ENCODE data around the gene CELA3A. TPM values are rescaled to one million over a fixed set of nuclear protein-coding genes. Genes with fewer than 3 reads are reported as not detected.

The CELA3A gene
- total and polyA plus RNA-seq, 2 of the 8 experiments (the other 6 are each of a cell fraction or from before 2014, with no cell fraction given) = not detected

DNA sequence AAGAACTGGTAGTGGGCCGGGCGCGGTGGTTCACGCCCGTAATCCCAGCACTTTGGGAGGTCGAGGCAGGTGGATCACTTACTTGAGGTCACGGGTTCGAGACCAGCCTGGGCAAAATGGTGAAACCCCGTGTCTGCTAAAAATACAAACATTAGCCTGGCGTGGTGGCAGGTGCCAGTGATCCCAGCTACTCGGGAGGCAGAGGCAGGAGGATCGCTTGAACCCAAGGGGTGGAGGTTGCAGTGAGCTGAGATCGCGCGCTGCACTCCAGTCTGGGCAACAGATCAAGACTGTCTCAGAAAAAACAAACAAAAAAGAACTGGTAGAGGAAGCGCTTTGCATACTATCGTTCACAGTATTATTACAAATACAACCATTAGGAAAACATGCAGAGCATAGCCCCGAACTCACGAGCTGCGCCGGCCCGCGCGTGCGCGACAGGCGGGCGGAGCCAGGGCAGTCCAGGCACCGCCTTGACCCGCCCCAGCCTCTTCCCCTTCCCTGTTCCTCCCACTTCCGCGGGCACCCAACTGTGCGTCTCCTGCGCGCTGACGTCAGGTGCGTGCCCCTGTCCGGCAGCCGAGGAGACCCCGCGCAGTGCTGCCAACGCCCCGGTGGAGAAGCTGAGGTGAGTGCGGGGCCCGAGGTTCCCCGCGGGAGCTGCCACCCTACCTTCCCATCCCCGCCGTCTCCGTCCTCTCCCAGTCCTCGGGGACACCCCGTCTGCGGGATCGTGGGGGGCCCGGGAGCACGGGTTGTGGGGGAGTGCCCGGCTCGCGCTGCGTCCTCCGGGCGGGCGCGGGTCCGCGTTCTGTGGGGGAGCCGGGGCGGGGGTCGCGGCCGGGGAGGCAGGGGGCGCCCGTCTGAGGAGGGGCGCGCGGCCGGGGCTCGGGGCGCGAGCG is 50.9 kb downstream of the CELA3A start, which contains the start of gene CDC42 (continued):
- TF ChIP-seq SRF (IDR thresholded peaks at IDR 0.05; ENCODE audit: low read depth, low read length) (no peak), KDM4A (IDR thresholded peaks at IDR 0.05; ENCODE audit: low read depth, low read length, severe bottlenecking) (peak; percentile 35), CTBP2 (IDR thresholded peaks at IDR 0.05; ENCODE audit: borderline replicate concordance, insufficient read depth, insufficient read length, low read length) (peak; percentile 28), ASH2L (IDR thresholded peaks at IDR 0.05; ENCODE audit: low read length) (peak; percentile 59), RNF2 (IDR thresholded peaks at IDR 0.05; ENCODE audit: borderline replicate concordance, low read depth, low read length, missing control alignments, poor library complexity, severe bottlenecking) (no peak), CREB1 (IDR thresholded peaks at IDR 0.05) (peak; percentile 94), SP1 (IDR thresholded peaks at IDR 0.05; ENCODE audit: low read depth, low read length) (no peak), MAFK (IDR thresholded peaks at IDR 0.05; ENCODE audit: low read depth, low read length) (no peak), BRCA1 (IDR thresholded peaks at IDR 0.05; ENCODE audit: low read depth, low read length) (no peak), RBBP5 (IDR thresholded peaks at IDR 0.05; ENCODE audit: borderline replicate concordance, low read depth, low read length) (peak; percentile 61; the same call in 1 of the 2 replicates)
- TF ChIP-seq, protein P1, sequence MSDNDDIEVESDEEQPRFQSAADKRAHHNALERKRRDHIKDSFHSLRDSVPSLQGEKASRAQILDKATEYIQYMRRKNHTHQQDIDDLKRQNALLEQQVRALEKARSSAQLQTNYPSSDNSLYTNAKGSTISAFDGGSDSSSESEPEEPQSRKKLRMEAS (IDR thresholded peaks at IDR 0.05) = peak; percentile 37
